ENCODE measurements around the gene AKAP3. TPM values are rescaled to one million over a fixed set of nuclear protein-coding genes. Genes with fewer than 3 reads are reported as not detected.
A peak's percentile ranks its signal among the peaks of the same experiment; 100 is the strongest.

AKAP3 gene
- total RNA-seq, 1 donor from 2014 or later: 1.1 TPM

- H3K9me3 Mint-ChIP-seq (ENCODE audit: unreplicated experiment): peaks cover 5% of the 10 kb centered on the region
- H3K4me1 Mint-ChIP-seq (ENCODE audit: unreplicated experiment): no peaks in the 10 kb centered on the region
- no peak overlapping the region for H3K4me3 Mint-ChIP-seq (ENCODE audit: unreplicated experiment)
- DNase-seq (ENCODE audit: extremely low spot score, unreplicated experiment): no peak
- no peak for TF ChIP-seq CTCF (IDR thresholded peaks at IDR 0.05)
- H3K27ac Mint-ChIP-seq (ENCODE audit: unreplicated experiment): no peak overlapping the region
- H3K27me3 Mint-ChIP-seq (ENCODE audit: unreplicated experiment): no peaks in the 10 kb centered on the region
- H3K36me3 Mint-ChIP-seq (ENCODE audit: unreplicated experiment): peaks cover 63% of the 10 kb centered on the region
These were observed 16.4 kb upstream of the AKAP3 start for GRCh38 chr12:4665236-4665635.

GRCh38 chr12:4663971-4664505 lies 15.2 kb upstream of the AKAP3 start:
- Mint-ChIP-seq H3K36me3 (ENCODE audit: unreplicated experiment) (peaks cover 51% of the 10 kb centered on the region), H3K4me3 (ENCODE audit: unreplicated experiment) (no peak overlapping the region), H3K27me3 (ENCODE audit: unreplicated experiment) (no peaks in the 10 kb centered on the region), H3K4me1 (ENCODE audit: unreplicated experiment) (no peaks in the 10 kb centered on the region), H3K9me3 (ENCODE audit: unreplicated experiment) (peaks cover 5% of the 10 kb centered on the region), H3K27ac (ENCODE audit: unreplicated experiment) (no peak overlapping the region)
- no peak for DNase-seq (ENCODE audit: extremely low spot score, unreplicated experiment)
- no peak for TF ChIP-seq CTCF (IDR thresholded peaks at IDR 0.05)

- Mint-ChIP-seq H3K4me3 (ENCODE audit: unreplicated experiment) (no peak overlapping the region), H3K27ac (ENCODE audit: unreplicated experiment) (no peak overlapping the region)
- DNase-seq (ENCODE audit: extremely low spot score, unreplicated experiment): no peak
These were observed 4.8 kb upstream of the AKAP3 start for GRCh38 chr12:4653691-4654090.

GRCh38 chr12:4653257-4653656 lies 4.4 kb upstream of the AKAP3 start:
- DNase-seq (ENCODE audit: extremely low spot score, unreplicated experiment): no peak
- H3K4me3 Mint-ChIP-seq (ENCODE audit: unreplicated experiment): no peak overlapping the region
- TF ChIP-seq CTCF (IDR thresholded peaks at IDR 0.05): no peak
- no peaks in the 10 kb centered on the region for H3K27me3 Mint-ChIP-seq (ENCODE audit: unreplicated experiment)
- peaks cover 15% of the 10 kb centered on the region for H3K4me1 Mint-ChIP-seq (ENCODE audit: unreplicated experiment)
- no peak overlapping the region for H3K27ac Mint-ChIP-seq (ENCODE audit: unreplicated experiment)
- H3K36me3 Mint-ChIP-seq (ENCODE audit: unreplicated experiment): peaks cover 23% of the 10 kb centered on the region
- no peaks in the 10 kb centered on the region for H3K9me3 Mint-ChIP-seq (ENCODE audit: unreplicated experiment)

More at GRCh38 chr12:4653691-4654090, 4.8 kb upstream of the AKAP3 start:
- peaks cover 23% of the 10 kb centered on the region for H3K36me3 Mint-ChIP-seq (ENCODE audit: unreplicated experiment)
- no peaks in the 10 kb centered on the region for H3K9me3 Mint-ChIP-seq (ENCODE audit: unreplicated experiment)
- no peaks in the 10 kb centered on the region for H3K27me3 Mint-ChIP-seq (ENCODE audit: unreplicated experiment)
- TF ChIP-seq CTCF (IDR thresholded peaks at IDR 0.05): no peak
- peaks cover 14% of the 10 kb centered on the region for H3K4me1 Mint-ChIP-seq (ENCODE audit: unreplicated experiment)

GRCh38 chr12:4649358-4649661 lies 459 bp upstream of the AKAP3 start:
- no peaks in the 10 kb centered on the region for H3K27me3 Mint-ChIP-seq (ENCODE audit: unreplicated experiment)
- no peaks in the 10 kb centered on the region for H3K36me3 Mint-ChIP-seq (ENCODE audit: unreplicated experiment)
- TF ChIP-seq CTCF (IDR thresholded peaks at IDR 0.05): no peak
- H3K4me1 Mint-ChIP-seq (ENCODE audit: unreplicated experiment): peaks cover 19% of the 10 kb centered on the region
- DNase-seq (ENCODE audit: extremely low spot score, unreplicated experiment): no peak
- H3K4me3 Mint-ChIP-seq (ENCODE audit: unreplicated experiment): peak overlapping the region; percentile 97
- peak overlapping the region; percentile 99 for H3K27ac Mint-ChIP-seq (ENCODE audit: unreplicated experiment)
- no peaks in the 10 kb centered on the region for H3K9me3 Mint-ChIP-seq (ENCODE audit: unreplicated experiment)
